Measurements from ENCODE around the gene KMT2E.
A peak's percentile ranks its signal among the peaks of the same experiment; 100 is the strongest.

KMT2E gene

DNA sequence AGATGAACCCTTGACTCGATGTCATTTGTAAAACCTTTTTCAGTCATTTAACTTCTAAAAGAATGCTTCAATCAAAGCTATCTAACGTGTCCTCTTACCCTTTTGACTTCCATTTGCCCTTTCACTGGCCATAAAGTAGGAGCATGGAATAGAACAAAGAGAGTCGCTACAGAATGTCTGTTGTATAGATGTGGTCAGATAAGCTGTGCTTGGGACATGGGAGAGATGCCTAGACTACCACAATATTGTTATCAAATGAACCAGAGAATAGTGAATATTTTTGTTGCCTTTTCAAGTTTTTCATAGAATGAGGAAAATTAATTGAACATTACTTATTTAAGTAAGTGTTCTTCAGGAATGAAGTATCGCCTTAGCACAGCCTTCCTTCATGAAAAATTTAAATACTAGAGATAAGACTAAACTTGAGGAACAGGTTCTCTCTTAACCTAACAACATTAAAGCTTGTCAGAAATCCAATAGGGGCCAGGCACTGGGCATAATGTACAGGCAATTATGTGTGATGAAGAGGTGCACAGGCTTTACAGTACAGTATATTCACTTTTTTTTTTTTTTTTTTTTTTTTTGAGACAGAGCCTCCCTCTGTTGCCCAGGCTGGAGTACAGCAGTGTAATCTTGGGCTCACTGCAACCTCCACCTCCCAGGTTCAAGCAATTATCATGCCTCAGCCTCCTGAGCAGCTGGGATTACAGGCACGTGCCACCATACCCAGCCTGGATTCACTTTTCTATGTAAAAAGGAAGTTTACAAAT lies 7.5 kb upstream of the KMT2E start:
- H3K36me3 ChIP-seq (ENCODE audit: control insufficient read depth, insufficient read depth, low read length) = no peaks in the 10 kb centered on the region
- H3K79me2 ChIP-seq = peaks cover 68% of the 10 kb centered on the region
- no peak overlapping the region for H3K9ac ChIP-seq
- no peaks in the 10 kb centered on the region for H3K9me3 ChIP-seq (ENCODE audit: control insufficient read depth, low read length)
- peak overlapping the region; percentile 32 for H3K4me3 ChIP-seq (ENCODE audit: low read depth, low read length)
- peaks cover 27% of the 10 kb centered on the region for H3K4me1 ChIP-seq
- peak overlapping the region; percentile 7 for H3K27ac ChIP-seq
- H2AFZ ChIP-seq = no peak overlapping the region
- TF ChIP-seq, protein P1, sequence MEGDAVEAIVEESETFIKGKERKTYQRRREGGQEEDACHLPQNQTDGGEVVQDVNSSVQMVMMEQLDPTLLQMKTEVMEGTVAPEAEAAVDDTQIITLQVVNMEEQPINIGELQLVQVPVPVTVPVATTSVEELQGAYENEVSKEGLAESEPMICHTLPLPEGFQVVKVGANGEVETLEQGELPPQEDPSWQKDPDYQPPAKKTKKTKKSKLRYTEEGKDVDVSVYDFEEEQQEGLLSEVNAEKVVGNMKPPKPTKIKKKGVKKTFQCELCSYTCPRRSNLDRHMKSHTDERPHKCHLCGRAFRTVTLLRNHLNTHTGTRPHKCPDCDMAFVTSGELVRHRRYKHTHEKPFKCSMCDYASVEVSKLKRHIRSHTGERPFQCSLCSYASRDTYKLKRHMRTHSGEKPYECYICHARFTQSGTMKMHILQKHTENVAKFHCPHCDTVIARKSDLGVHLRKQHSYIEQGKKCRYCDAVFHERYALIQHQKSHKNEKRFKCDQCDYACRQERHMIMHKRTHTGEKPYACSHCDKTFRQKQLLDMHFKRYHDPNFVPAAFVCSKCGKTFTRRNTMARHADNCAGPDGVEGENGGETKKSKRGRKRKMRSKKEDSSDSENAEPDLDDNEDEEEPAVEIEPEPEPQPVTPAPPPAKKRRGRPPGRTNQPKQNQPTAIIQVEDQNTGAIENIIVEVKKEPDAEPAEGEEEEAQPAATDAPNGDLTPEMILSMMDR (IDR thresholded peaks at IDR 0.05) = no peak
- peak overlapping the region; percentile 67 for H3K4me2 ChIP-seq (ENCODE audit: low read length)
- H3K27me3 ChIP-seq (ENCODE audit: control insufficient read depth, insufficient read depth, low read length) = no peaks in the 10 kb centered on the region

DNA sequence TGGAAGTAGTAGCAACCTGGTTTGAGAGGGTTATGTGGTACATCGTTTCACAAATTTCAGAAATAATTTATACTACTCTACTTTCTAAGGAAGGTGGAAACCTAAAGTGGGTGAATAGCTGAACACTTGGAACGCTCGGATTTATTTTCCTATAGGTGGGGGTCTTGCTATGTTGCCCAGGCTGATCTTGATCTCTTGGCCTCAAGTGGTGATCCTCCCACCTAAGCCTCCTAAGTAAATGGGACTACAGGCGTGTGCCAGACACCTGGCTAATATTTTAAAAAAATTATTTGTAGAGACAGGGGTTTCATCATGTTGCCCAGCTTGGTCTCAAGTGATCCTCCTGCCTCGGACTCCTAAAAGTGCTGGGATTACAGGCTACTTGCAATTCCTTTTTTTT lies 6.7 kb upstream of the KMT2E start:
- TF ChIP-seq, protein P1 (IDR thresholded peaks at IDR 0.05) = no peak
- Histone ChIP-seq H3K4me1 (peaks cover 21% of the 10 kb centered on the region), H3K9me3 (ENCODE audit: control insufficient read depth, low read length) (no peaks in the 10 kb centered on the region), H2AFZ (no peak overlapping the region), H3K36me3 (ENCODE audit: control insufficient read depth, insufficient read depth, low read length) (no peaks in the 10 kb centered on the region), H3K27ac (peak overlapping the region; percentile 7), H3K4me2 (ENCODE audit: low read length) (peak overlapping the region; percentile 67), H3K79me2 (peaks cover 68% of the 10 kb centered on the region), H3K4me3 (ENCODE audit: low read depth, low read length) (no peak overlapping the region), H3K27me3 (ENCODE audit: control insufficient read depth, insufficient read depth, low read length) (no peaks in the 10 kb centered on the region), H3K9ac (no peak overlapping the region)

DNA sequence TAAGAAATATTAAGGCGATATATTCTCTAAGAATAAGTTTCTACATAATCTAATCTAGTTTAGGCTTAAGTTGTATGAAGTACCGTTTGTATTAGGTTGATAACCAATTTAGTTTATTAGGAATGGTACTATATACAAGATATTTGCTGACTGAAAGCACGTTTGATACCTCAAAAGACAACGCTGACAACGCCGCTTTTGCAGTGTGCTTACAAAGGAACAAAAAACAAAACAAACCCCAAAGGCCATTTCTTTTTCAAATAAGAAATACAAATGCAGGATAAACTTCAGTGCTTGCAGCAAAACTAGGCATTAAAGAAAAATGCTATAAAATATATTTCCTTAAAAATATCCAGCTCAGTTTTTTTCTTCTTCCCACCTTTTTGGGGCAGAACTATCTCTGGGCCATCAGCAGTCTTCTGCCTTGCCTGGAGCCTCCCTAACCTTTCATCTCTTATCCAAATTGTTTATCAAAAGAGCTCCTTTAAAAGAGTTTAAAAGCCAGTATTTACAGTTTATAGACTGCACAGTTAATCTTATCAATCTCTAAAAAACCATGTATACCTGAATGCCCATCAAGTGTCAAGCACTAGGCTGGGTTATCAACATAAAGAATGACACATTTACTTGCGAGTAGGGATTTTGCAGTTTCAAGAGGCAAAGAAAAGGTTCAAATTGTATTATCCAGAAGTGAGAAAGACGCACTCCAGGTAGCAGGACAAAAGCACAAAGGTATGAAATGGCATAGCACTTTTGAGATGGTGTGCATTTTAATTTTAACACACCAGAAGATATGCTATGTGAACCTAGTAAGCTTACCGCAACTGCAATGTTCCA lies 4.1 kb upstream of the KMT2E start:
- TF ChIP-seq, protein P1 (IDR thresholded peaks at IDR 0.05) = no peak
- peak overlapping the region; percentile 99 for H3K4me3 ChIP-seq (ENCODE audit: low read depth, low read length)
- H3K4me1 ChIP-seq = peaks cover 4% of the 10 kb centered on the region

DNA sequence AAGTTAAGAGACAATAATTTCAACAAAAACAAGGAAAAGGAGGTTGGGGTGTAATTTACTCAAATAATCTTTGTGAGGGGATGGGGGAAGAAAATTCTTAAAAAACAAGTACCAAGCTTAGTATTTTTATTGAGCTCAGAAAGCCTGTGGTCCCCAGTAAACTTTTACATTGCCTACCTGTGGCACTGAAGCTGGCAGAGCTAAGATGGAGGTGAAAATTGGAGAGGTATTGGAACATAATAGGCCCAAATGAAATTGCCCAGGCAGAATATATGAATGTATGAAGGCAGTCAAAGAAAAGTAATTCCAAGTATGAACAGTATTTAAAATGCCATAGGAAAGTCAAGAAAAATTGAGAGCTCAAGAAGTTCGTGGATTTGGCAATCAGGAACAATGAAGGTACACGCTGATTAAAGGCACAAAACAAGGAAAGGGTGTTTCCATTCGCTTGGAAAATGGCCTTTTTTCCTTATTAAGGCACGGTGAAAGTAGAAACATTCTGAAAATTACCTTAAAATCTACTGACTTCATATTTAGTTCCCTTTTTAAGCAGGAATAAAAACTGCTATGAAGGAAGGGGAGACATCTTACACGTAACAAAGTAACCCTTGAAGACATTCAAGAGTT lies 3.4 kb upstream of the KMT2E start:
- Histone ChIP-seq H3K4me1 (peaks cover 4% of the 10 kb centered on the region), H3K27ac (peak overlapping the region; percentile 100), H3K79me2 (peaks cover 67% of the 10 kb centered on the region), H3K9ac (peak overlapping the region; percentile 32), H2AFZ (no peak overlapping the region), H3K4me3 (ENCODE audit: low read depth, low read length) (peak overlapping the region; percentile 99), H3K4me2 (ENCODE audit: low read length) (peak overlapping the region; percentile 97), H3K27me3 (ENCODE audit: control insufficient read depth, insufficient read depth, low read length) (no peaks in the 10 kb centered on the region), H3K9me3 (ENCODE audit: control insufficient read depth, low read length) (no peaks in the 10 kb centered on the region), H3K36me3 (ENCODE audit: control insufficient read depth, insufficient read depth, low read length) (no peaks in the 10 kb centered on the region)
- TF ChIP-seq, protein P1 (IDR thresholded peaks at IDR 0.05) = no peak

More for the DNA sequence above, 4.1 kb upstream of the KMT2E start:
- Histone ChIP-seq H3K79me2 (peaks cover 66% of the 10 kb centered on the region), H3K27ac (peak overlapping the region; percentile 100), H3K4me2 (ENCODE audit: low read length) (peak overlapping the region; percentile 97), H3K36me3 (ENCODE audit: control insufficient read depth, insufficient read depth, low read length) (no peaks in the 10 kb centered on the region), H3K9ac (no peak overlapping the region), H3K9me3 (ENCODE audit: control insufficient read depth, low read length) (no peaks in the 10 kb centered on the region), H2AFZ (no peak overlapping the region), H3K27me3 (ENCODE audit: control insufficient read depth, insufficient read depth, low read length) (no peaks in the 10 kb centered on the region)
